ENCODE measurements around the gene UBE2O. TPM values are rescaled to one million over a fixed set of nuclear protein-coding genes. Genes with fewer than 3 reads are reported as not detected.

UBE2O gene
- polyA plus RNA-seq, 1 of the 3 experiments (the other 2 are of a cell fraction): 25.4 TPM

DNA sequence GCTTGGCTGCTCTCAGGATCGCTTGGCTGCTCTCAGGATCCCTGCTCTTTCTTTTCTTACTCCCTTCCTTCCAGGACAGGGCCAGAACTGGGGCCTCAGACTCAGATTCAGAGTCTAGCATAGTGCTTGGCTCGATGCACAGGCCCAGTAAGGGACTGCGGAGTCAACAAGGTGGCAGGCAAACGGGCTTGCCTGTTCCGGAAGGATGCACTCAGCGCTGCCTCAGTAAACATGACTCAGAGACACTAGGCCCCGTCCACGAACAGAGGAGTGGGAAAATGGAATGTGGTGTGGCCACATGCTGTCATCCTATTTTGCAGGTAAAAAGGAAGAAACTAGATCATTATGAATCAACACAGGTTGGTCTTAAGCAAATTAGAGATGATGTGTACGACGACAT, 58.8 kb downstream of the UBE2O start:
- CTCF ChIA-PET: interaction anchor here (0.6 to 10.1 kb wide), 6 partner anchors 10 to 106 kb away, joined by 3 to 348 read pairs (median 5); partner anchors contain the start of genes QRICH2 and SPHK1
- Histone ChIP-seq H2AFZ (ENCODE audit: low read depth) (no peak overlapping the region), H3K27ac (ENCODE audit: low read depth in 2 of 2, low read length in 1 of 2) (no peak overlapping the region), H3K9me2 (no peaks in the 10 kb centered on the region), H3K9ac (no peak overlapping the region), H3K27me3 (ENCODE audit: insufficient read depth) (no peaks in the 10 kb centered on the region), H4K20me1 (ENCODE audit: insufficient read depth) (0 out of 2 replicates have a peak, but pooled peaks cover 8% of the 10 kb centered on the region), H3F3A (replicated peaks; ENCODE audit: insufficient read depth) (peaks cover 10% of the 10 kb centered on the region), H3K4me3 (ENCODE audit: low read depth in 2 of 2, low read length in 1 of 2) (no peak overlapping the region), H3K4me2 (no peak overlapping the region), H3K79me2 (ENCODE audit: insufficient read depth) (no peaks in the 10 kb centered on the region), H3K36me3 (replicated peaks in 1 of 2; ENCODE audit: control insufficient read depth in 1 of 2, insufficient read depth in 2 of 2, low read length in 1 of 2) (peaks cover 37 to 66% of the 10 kb centered on the region in 2 experiments), H3K4me1 (ENCODE audit: control insufficient read depth in 1 of 2, insufficient read depth in 2 of 2, low read depth in 1 of 2, low read length in 1 of 2) (peaks cover 0 to 3% of the 10 kb centered on the region in 2 experiments; a peak in 1 of 4 replicates), H3K9me3 (no peaks in the 10 kb centered on the region)
- WGBS (ENCODE audit: low lambda C conversion rate): 83% methylated on average over 10 of the region's 10 CpGs
- POLR2A ChIA-PET: no interaction called here
- TF ChIP-seq REST (IDR thresholded peaks at IDR 0.05; ENCODE audit: low read depth, low read length) (no peak), EZH2phosphoT487 (IDR thresholded peaks at IDR 0.05; ENCODE audit: borderline replicate concordance, low read depth) (no peak), RXRA (IDR thresholded peaks at IDR 0.05; ENCODE audit: borderline replicate concordance, low read depth) (no peak), TCF12 (IDR thresholded peaks at IDR 0.05) (no peak), ZBTB33 (IDR thresholded peaks at IDR 0.05; ENCODE audit: borderline replicate concordance, low read depth) (no peak), SMC3 (IDR thresholded peaks at IDR 0.05; ENCODE audit: low read depth, low read length) (no peak), FOSL2 (IDR thresholded peaks at IDR 0.05; ENCODE audit: borderline replicate concordance, low read depth) (no peak), NFIC (IDR thresholded peaks at IDR 0.05; ENCODE audit: borderline replicate concordance) (no peak), TAF1 (IDR thresholded peaks at IDR 0.05; ENCODE audit: borderline replicate concordance, low read depth, low read length) (no peak), MEF2A (IDR thresholded peaks at IDR 0.05; ENCODE audit: borderline replicate concordance, low read depth) (no peak), SIN3A (IDR thresholded peaks at IDR 0.05; ENCODE audit: borderline replicate concordance, low read depth, low read length) (no peak), FOXJ3 (CRISPR knock-in tag; IDR thresholded peaks at IDR 0.05) (no peak), ELF1 (IDR thresholded peaks at IDR 0.05) (no peak), RCOR1 (IDR thresholded peaks at IDR 0.05; ENCODE audit: low read length) (no peak)
- TF ChIP-seq, protein P1, sequence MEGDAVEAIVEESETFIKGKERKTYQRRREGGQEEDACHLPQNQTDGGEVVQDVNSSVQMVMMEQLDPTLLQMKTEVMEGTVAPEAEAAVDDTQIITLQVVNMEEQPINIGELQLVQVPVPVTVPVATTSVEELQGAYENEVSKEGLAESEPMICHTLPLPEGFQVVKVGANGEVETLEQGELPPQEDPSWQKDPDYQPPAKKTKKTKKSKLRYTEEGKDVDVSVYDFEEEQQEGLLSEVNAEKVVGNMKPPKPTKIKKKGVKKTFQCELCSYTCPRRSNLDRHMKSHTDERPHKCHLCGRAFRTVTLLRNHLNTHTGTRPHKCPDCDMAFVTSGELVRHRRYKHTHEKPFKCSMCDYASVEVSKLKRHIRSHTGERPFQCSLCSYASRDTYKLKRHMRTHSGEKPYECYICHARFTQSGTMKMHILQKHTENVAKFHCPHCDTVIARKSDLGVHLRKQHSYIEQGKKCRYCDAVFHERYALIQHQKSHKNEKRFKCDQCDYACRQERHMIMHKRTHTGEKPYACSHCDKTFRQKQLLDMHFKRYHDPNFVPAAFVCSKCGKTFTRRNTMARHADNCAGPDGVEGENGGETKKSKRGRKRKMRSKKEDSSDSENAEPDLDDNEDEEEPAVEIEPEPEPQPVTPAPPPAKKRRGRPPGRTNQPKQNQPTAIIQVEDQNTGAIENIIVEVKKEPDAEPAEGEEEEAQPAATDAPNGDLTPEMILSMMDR (IDR thresholded peaks at IDR 0.05): no peak
- TF ChIP-seq, protein P2, sequence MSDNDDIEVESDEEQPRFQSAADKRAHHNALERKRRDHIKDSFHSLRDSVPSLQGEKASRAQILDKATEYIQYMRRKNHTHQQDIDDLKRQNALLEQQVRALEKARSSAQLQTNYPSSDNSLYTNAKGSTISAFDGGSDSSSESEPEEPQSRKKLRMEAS (IDR thresholded peaks at IDR 0.05; ENCODE audit: low read depth): no peak
- TF ChIP-seq, protein P3, sequence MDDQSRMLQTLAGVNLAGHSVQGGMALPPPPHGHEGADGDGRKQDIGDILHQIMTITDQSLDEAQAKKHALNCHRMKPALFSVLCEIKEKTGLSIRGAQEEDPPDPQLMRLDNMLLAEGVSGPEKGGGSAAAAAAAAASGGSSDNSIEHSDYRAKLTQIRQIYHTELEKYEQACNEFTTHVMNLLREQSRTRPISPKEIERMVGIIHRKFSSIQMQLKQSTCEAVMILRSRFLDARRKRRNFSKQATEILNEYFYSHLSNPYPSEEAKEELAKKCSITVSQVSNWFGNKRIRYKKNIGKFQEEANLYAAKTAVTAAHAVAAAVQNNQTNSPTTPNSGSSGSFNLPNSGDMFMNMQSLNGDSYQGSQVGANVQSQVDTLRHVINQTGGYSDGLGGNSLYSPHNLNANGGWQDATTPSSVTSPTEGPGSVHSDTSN (IDR thresholded peaks at IDR 0.05): no peak
- no peak for DNase-seq

Data from SK-N-SH (cell line).